Activated CD8-positive, alpha-beta T cell treated with anti-CD3 and anti-CD28 coated beads for 36 hours (primary cell): ENCODE results near the gene NSG2. TPM values are rescaled to one million over a fixed set of nuclear protein-coding genes. Genes with fewer than 3 reads are reported as not detected.

Experiments used
- ATAC-seq: fragments of 200-7000 bp; cut with Tn5 transposase; one replicate; pipeline ENCODE4 v1.10.0; 2021; ENCODE audit warnings: mild to moderate bottlenecking, moderate library complexity
- CTCF ChIA-PET: fragments of 350-600 bp; sonication (Branson Sonifier 250); formaldehyde crosslinking; loops from one replicate; lab custom pipeline; 2021; ENCODE audit warnings: antibody characterized with exemption; lab: Charles Lee
- POLR2A ChIA-PET: fragments of 350-600 bp; sonication (Branson Sonifier 250); formaldehyde crosslinking; loops from one replicate; lab custom pipeline; 2021; ENCODE audit warnings: antibody characterized with exemption; lab: Charles Lee
- DNase-seq: peaks from one replicate; pipeline ENCODE4 v3.0.0-alpha.2; 2020
- H3K27ac Mint-ChIP-seq: one replicate; pipeline ENCODE4 v1.8.0; 2021; ENCODE audit warnings: mild to moderate bottlenecking, mixed read lengths
- H3K27me3 Mint-ChIP-seq: one replicate; pipeline ENCODE4 v1.8.0; 2021; ENCODE audit warnings: mixed read lengths
- H3K36me3 Mint-ChIP-seq: one replicate; pipeline ENCODE4 v1.8.0; 2021; ENCODE audit warnings: low read depth, mixed read lengths
- H3K4me1 Mint-ChIP-seq: one replicate; pipeline ENCODE4 v1.8.0; 2021; ENCODE audit warnings: low read depth, mixed read lengths
- H3K4me3 Mint-ChIP-seq: one replicate; pipeline ENCODE4 v1.8.0; 2021; ENCODE audit warnings: mild to moderate bottlenecking, moderate library complexity, mixed read lengths
- H3K9me3 Mint-ChIP-seq: one replicate; pipeline ENCODE4 v1.8.0; 2021; ENCODE audit warnings: mixed read lengths
- CTCF ChIP-seq: fragments of 200-600 bp; IDR thresholded peaks from one replicate; pipeline ENCODE4 v1.8.0; 2022; ENCODE audit warnings: antibody characterized with exemption, mild to moderate bottlenecking
- intact Hi-C: fragments of 100-400 bp; cut with micrococcal nuclease; formaldehyde crosslinking; loops from one replicate; pipeline ENCODE4 v1.10.0; 2022
- total RNA-seq, 2 experiments: library from RNA; stranded (reverse); gene quantifications; one replicate each; pipeline ENCODE4 v1.2.3, GENCODE V29; 2021

The NSG2 gene
- total RNA-seq, 2 experiments from 2014 or later, result not detected

GRCh38 chr5:174082286-174082685 is 36.8 kb downstream of the NSG2 start:
- ATAC-seq (no peak), DNase-seq (no peak)
- H3K4me1 Mint-ChIP-seq, result no peaks in the 10 kb centered on the region
- no peaks in the 10 kb centered on the region for H3K36me3 Mint-ChIP-seq
- CTCF ChIA-PET, result no interaction called here
- peaks cover 7% of the 10 kb centered on the region for H3K27me3 Mint-ChIP-seq
- intact Hi-C loops, result no loop called here
- POLR2A ChIA-PET, result no interaction called here
- H3K27ac Mint-ChIP-seq, result no peak overlapping the region
- TF ChIP-seq CTCF, result no peak
- no peak overlapping the region for H3K4me3 Mint-ChIP-seq
- H3K9me3 Mint-ChIP-seq, result no peaks in the 10 kb centered on the region

GRCh38 chr5:174083056-174083827 is 37.7 kb downstream of the NSG2 start:
- H3K4me3 Mint-ChIP-seq, result no peak overlapping the region
- no peak for DNase-seq
- CTCF ChIA-PET, result no interaction called here

GRCh38 chr5:174084691-174085154 is 39.2 kb downstream of the NSG2 start:
- Mint-ChIP-seq H3K4me1 (no peaks in the 10 kb centered on the region), H3K27me3 (peaks cover 2% of the 10 kb centered on the region), H3K4me3 (no peak overlapping the region), H3K27ac (no peak overlapping the region), H3K9me3 (no peaks in the 10 kb centered on the region), H3K36me3 (no peaks in the 10 kb centered on the region)
- no peak for DNase-seq
- ATAC-seq, result no peak
- ChIA-PET POLR2A (no interaction called here), CTCF (no interaction called here)
- intact Hi-C loops, result no loop called here
- TF ChIP-seq CTCF, result no peak

More at GRCh38 chr5:174083056-174083827, 37.7 kb downstream of the NSG2 start:
- intact Hi-C loops, result no loop called here
- POLR2A ChIA-PET, result no interaction called here
- TF ChIP-seq CTCF, result no peak
- Mint-ChIP-seq H3K36me3 (no peaks in the 10 kb centered on the region), H3K4me1 (no peaks in the 10 kb centered on the region), H3K27me3 (peaks cover 7% of the 10 kb centered on the region), H3K27ac (no peak overlapping the region), H3K9me3 (no peaks in the 10 kb centered on the region)
- ATAC-seq, result no peak

- no peaks in the 10 kb centered on the region for H3K36me3 Mint-ChIP-seq
- no peak overlapping the region for H3K27ac Mint-ChIP-seq
- intact Hi-C loops, result no loop called here
- TF ChIP-seq CTCF, result no peak
- POLR2A ChIA-PET, result no interaction called here
- CTCF ChIA-PET, result no interaction called here
- no peak overlapping the region for H3K4me3 Mint-ChIP-seq
- DNase-seq, result no peak
- H3K27me3 Mint-ChIP-seq, result peaks cover 2% of the 10 kb centered on the region
- no peaks in the 10 kb centered on the region for H3K9me3 Mint-ChIP-seq
- no peaks in the 10 kb centered on the region for H3K4me1 Mint-ChIP-seq
- no peak for ATAC-seq
Observed at GRCh38 chr5:174086751-174087150, 41.2 kb downstream of the NSG2 start.

- Mint-ChIP-seq H3K27me3 (no peaks in the 10 kb centered on the region), H3K36me3 (no peaks in the 10 kb centered on the region), H3K4me1 (no peaks in the 10 kb centered on the region), H3K4me3 (no peak overlapping the region), H3K9me3 (no peaks in the 10 kb centered on the region), H3K27ac (no peak overlapping the region)
- ChIA-PET POLR2A (interaction anchor here (0.5 kb wide), 1 partner anchor 266 kb away, joined by 3 read pairs; no protein-coding TSS in a partner anchor), CTCF (no interaction called here)
- ATAC-seq (no peak), DNase-seq (no peak)
- TF ChIP-seq CTCF, result no peak
- intact Hi-C loops, result no loop called here
Observed at GRCh38 chr5:174087783-174088182, 42.3 kb downstream of the NSG2 start.
